Kidney (tissue), 22 donors: ENCODE results near the gene C16orf95. TPM values are rescaled to one million over a fixed set of nuclear protein-coding genes. Genes with fewer than 3 reads are reported as not detected.

Source experiments
- DNase-seq, 5 donors: peaks; one replicate each; pipeline ENCODE4 v3.0.0-alpha.2; 2013 to 2020
- FAIRE-seq: peaks from 2 replicates; lab custom pipeline; 2012; peaks lifted over from hg19 to GRCh38; lab: Jason Lieb, UNC
- H3K27ac ChIP-seq, 2 donors: one replicate each; pipeline ENCODE4 v1.7.0; 2013; ENCODE audit warnings: low read depth in 2 of 2, low read length in 2 of 2, inconsistent platforms in 1 of 2
- H3K27me3 ChIP-seq: one replicate; pipeline ENCODE4 v1.7.1; 2013; ENCODE audit warnings: low read length, inconsistent platforms; ENCODE audit not compliant: control insufficient read depth, insufficient read depth
- H3K36me3 ChIP-seq, 3 donors: one replicate each; pipeline versions ENCODE4 v1.7.0 to v1.7.1; 2013; ENCODE audit warnings: low read length in 3 of 3, control low read depth in 1 of 3, inconsistent platforms in 1 of 3; ENCODE audit not compliant: insufficient read depth in 3 of 3, control insufficient read depth in 2 of 3
- H3K4me1 ChIP-seq, 3 donors: one replicate each; pipeline versions ENCODE4 v1.7.0 to v1.7.1; 2013; ENCODE audit warnings: low read length in 3 of 3, inconsistent platforms in 1 of 3, low read depth in 1 of 3; ENCODE audit not compliant: control insufficient read depth in 2 of 3, insufficient read depth in 2 of 3
- H3K4me3 ChIP-seq, 3 donors: one replicate each; pipeline versions ENCODE4 v1.7.0 to v1.8.1; 2013; ENCODE audit warnings: low read length in 3 of 3, control low read depth in 1 of 3, inconsistent platforms in 1 of 3
- H3K9ac ChIP-seq, 3 donors: one replicate each; pipeline versions ENCODE4 v1.7.0 to v1.7.1; 2013; ENCODE audit warnings: low read length in 3 of 3, control low read depth in 1 of 3, inconsistent platforms in 1 of 3
- H3K9me3 ChIP-seq, 3 donors: one replicate each; pipeline versions ENCODE4 v1.7.0 to v1.7.1; 2013; ENCODE audit warnings: low read length in 3 of 3, control low read depth in 1 of 3, inconsistent platforms in 1 of 3; ENCODE audit not compliant: control insufficient read depth in 2 of 3, insufficient read depth in 1 of 3
- CTCF ChIP-seq: IDR thresholded peaks from 3 replicates; pipeline ENCODE4 v1.5.1; 2012; ENCODE audit warnings: mild to moderate bottlenecking, moderate library complexity, borderline replicate concordance; ENCODE audit not compliant: insufficient read depth; ENCODE audit errors: extremely low read depth
- intact Hi-C: fragments of 100-400 bp; cut with DNase I; formaldehyde crosslinking; loops from one replicate; pipeline ENCODE4 v1.11.1; 2022
- long read RNA-seq, 10 donors: library from polyadenylated mRNA in 1 of 10; unstranded in 1 of 10; transcript quantifications; one replicate each; pipeline ENCODE4 v2.0.0 and lab custom pipeline, GENCODE V29; 2021 to 2026
- polyA plus RNA-seq: library from polyadenylated mRNA; stranded (reverse); fragments of 350-450 nt; fragmentation: Illumina TruSeq; extraction: RNeasy Lipid Tissue Mini Kit (QIAGEN cat#74804); gene quantifications from one replicate; pipeline ENCODE4 v1.2.3, GENCODE V29; 2014; ENCODE audit warnings: low read depth, low replicate concordance; ENCODE audit not compliant: insufficient read depth
- total RNA-seq: library from RNA; stranded (reverse); fragmentation: NEBNext Ultra II Directional; extraction: Animal tissue kit (Norgen Biotek cat#: 25700); gene quantifications from one replicate; pipeline ENCODE4 v1.2.1, GENCODE V29; 2021
- donor health status: control.
- donor health status: control.
- donor health status: control.
- donor health status: control.
- donor health status: control.
- donor health status: DM: yes; HTN: yes; CAD: no.
- donor health status: Normal renal cell carcinoma (clear cell type).

Gene C16orf95
- 2.5 TPM for total RNA-seq
- polyA plus RNA-seq, result 11.5 TPM
- long read RNA-seq, donor 1, partial matches to known transcripts, result 0 of 3 reads
- long read RNA-seq, donor 1, other reads (novel, unspliced or antisense), result 0 of 3 reads
- long read RNA-seq, donor 2, partial matches to known transcripts, result 0 of 3 reads
- long read RNA-seq, donor 2, other reads (novel, unspliced or antisense), result 0 of 3 reads
- long read RNA-seq, donor 3, partial matches to known transcripts, result 0 of 4 reads
- long read RNA-seq, donor 3, other reads (novel, unspliced or antisense), result 0 of 4 reads
- long read RNA-seq, donor 4, partial matches to known transcripts, result 111 of 113 reads
- long read RNA-seq, donor 4, other reads (novel, unspliced or antisense), result 0 of 113 reads
- long read RNA-seq, donor 5, result 0 reads
- long read RNA-seq, donor 6, partial matches to known transcripts, result 0 of 2 reads
- long read RNA-seq, donor 6, other reads (novel, unspliced or antisense), result 0 of 2 reads
- long read RNA-seq, donor 7, partial matches to known transcripts, result 0 of 1 reads
- long read RNA-seq, donor 7, other reads (novel, unspliced or antisense), result 0 of 1 reads
- long read RNA-seq, donor 8, partial matches to known transcripts, result 0 of 5 reads
- long read RNA-seq, donor 8, other reads (novel, unspliced or antisense), result 0 of 5 reads
- long read RNA-seq, donor 9, partial matches to known transcripts, result 0 of 1 reads
- long read RNA-seq, donor 9, other reads (novel, unspliced or antisense), result 0 of 1 reads
- long read RNA-seq, donor 10, result 0 reads

GRCh38 chr16:87316923-87317749, at the start of gene C16orf95:
Gene C16orf95, minus strand, starts transcription at chr16:87317392. Its CDS starts 150 bp downstream, at chr16:87317242.
- peak; percentile 98 to 99 (median 98) for DNase-seq
- intact Hi-C loops, result no loop called here
- no peaks in the 10 kb centered on the region for H3K27me3 ChIP-seq
- H3K9ac ChIP-seq, result peak within 1 kb of the TSS; percentile 86 to 96 (median 87)
- H3K36me3 ChIP-seq, result no peaks in the 10 kb centered on the region
- no peaks in the 10 kb centered on the region for H3K9me3 ChIP-seq
- H3K4me1 ChIP-seq, result peaks cover 5 to 7% (median 6%) of the 10 kb centered on the region in 3 donors
- peak; percentile 53 for TF ChIP-seq CTCF
- no peak for FAIRE-seq
- H3K4me3 ChIP-seq, result peak within 1 kb of the TSS; percentile 85 to 92 (median 89)
- peak within 1 kb of the TSS; percentile 90 to 91 for H3K27ac ChIP-seq

GRCh38 chr16:87366930-87367329, 49.7 kb upstream of the C16orf95 start:
- FAIRE-seq (no peak), DNase-seq (no peak)
- Histone ChIP-seq H3K27ac (no peak overlapping the region), H3K27me3 (no peaks in the 10 kb centered on the region), H3K9ac (no peak overlapping the region), H3K4me3 (no peak overlapping the region), H3K9me3 (no peaks in the 10 kb centered on the region), H3K4me1 (peaks cover 0 to 5% (median 0%) of the 10 kb centered on the region in 3 donors), H3K36me3 (no peaks in the 10 kb centered on the region)
- intact Hi-C loops, result no loop called here
- TF ChIP-seq CTCF, result no peak

GRCh38 chr16:87366288-87366687, 49.1 kb upstream of the C16orf95 start:
- Histone ChIP-seq H3K27me3 (no peaks in the 10 kb centered on the region), H3K27ac (no peak overlapping the region), H3K4me1 (peaks cover 0 to 5% (median 0%) of the 10 kb centered on the region in 3 donors), H3K4me3 (no peak overlapping the region), H3K36me3 (peaks cover 0 to 4% (median 1%) of the 10 kb centered on the region in 3 donors), H3K9ac (no peak overlapping the region), H3K9me3 (no peaks in the 10 kb centered on the region)
- no peak for FAIRE-seq
- DNase-seq, result no peak
- no peak for TF ChIP-seq CTCF
- intact Hi-C loops, result no loop called here
